B cell (primary cell): ENCODE data around the gene SMIM5.

Experiments
- EZH2 ChIP-seq: IDR thresholded peaks from 2 replicates; pipeline ENCODE4 v1.6.1; 2012; ENCODE audit warnings: borderline replicate concordance, low read depth, mild to moderate bottlenecking, moderate library complexity, low read length; ENCODE audit not compliant: insufficient read depth, poor library complexity, severe bottlenecking
- TF ChIP-seq, protein P1 (sequence below): fragments of 200-600 bp; IDR thresholded peaks from one replicate; pipeline ENCODE4 v1.8.0; 2022; ENCODE audit warnings: antibody characterized with exemption, mild to moderate bottlenecking

GRCh38 chr17:75672011-75672410, 38.8 kb downstream of the SMIM5 start:
- TF ChIP-seq, protein P1, sequence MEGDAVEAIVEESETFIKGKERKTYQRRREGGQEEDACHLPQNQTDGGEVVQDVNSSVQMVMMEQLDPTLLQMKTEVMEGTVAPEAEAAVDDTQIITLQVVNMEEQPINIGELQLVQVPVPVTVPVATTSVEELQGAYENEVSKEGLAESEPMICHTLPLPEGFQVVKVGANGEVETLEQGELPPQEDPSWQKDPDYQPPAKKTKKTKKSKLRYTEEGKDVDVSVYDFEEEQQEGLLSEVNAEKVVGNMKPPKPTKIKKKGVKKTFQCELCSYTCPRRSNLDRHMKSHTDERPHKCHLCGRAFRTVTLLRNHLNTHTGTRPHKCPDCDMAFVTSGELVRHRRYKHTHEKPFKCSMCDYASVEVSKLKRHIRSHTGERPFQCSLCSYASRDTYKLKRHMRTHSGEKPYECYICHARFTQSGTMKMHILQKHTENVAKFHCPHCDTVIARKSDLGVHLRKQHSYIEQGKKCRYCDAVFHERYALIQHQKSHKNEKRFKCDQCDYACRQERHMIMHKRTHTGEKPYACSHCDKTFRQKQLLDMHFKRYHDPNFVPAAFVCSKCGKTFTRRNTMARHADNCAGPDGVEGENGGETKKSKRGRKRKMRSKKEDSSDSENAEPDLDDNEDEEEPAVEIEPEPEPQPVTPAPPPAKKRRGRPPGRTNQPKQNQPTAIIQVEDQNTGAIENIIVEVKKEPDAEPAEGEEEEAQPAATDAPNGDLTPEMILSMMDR: no peak
- no peak for TF ChIP-seq EZH2
